Spleen (tissue), 7 donors: Measurements from ENCODE around the gene GRM8.

Experiments used
- POLR2A ChIP-seq, 3 donors: fragments of 450-650 bp; IDR thresholded peaks; one replicate each; pipeline ENCODE4 v1.5.1; 2017; ENCODE audit warnings: antibody characterized with exemption in 3 of 3, mild to moderate bottlenecking in 1 of 3
- POLR2AphosphoS5 ChIP-seq, 3 donors: sonication (generic); formaldehyde crosslinking; IDR thresholded peaks; one replicate each; pipeline ENCODE4 v1.5.1; 2017; ENCODE audit warnings: antibody characterized with exemption in 3 of 3
- TF ChIP-seq, protein P1 (sequence below), 11 experiments: fragments of 200-600 bp in 7 of 11; fragments of 450-650 bp in 4 of 11; sonication (generic) in 4 of 11; IDR thresholded peaks in 8 of 11; conservative IDR thresholded peaks in 3 of 11; 1 replicate in 7 of 11; 2 replicates in 4 of 11; pipeline versions ENCODE4 v1.4.0 to v1.8.0; 2016 to 2021; ENCODE audit warnings: antibody characterized with exemption in 11 of 11, inconsistent platforms in 4 of 11, mild to moderate bottlenecking in 1 of 11
- donor health status: DM: no; HTN: no; CAD: no; lungs with moderate emphysema.
- donor health status: DM: no; HTN: no; CAD: no.
- donor health status: DM: no; HTN: no; CAD: no.

- TF ChIP-seq POLR2A (IDR thresholded peaks at IDR 0.05) = no peak
- TF ChIP-seq, protein P1, sequence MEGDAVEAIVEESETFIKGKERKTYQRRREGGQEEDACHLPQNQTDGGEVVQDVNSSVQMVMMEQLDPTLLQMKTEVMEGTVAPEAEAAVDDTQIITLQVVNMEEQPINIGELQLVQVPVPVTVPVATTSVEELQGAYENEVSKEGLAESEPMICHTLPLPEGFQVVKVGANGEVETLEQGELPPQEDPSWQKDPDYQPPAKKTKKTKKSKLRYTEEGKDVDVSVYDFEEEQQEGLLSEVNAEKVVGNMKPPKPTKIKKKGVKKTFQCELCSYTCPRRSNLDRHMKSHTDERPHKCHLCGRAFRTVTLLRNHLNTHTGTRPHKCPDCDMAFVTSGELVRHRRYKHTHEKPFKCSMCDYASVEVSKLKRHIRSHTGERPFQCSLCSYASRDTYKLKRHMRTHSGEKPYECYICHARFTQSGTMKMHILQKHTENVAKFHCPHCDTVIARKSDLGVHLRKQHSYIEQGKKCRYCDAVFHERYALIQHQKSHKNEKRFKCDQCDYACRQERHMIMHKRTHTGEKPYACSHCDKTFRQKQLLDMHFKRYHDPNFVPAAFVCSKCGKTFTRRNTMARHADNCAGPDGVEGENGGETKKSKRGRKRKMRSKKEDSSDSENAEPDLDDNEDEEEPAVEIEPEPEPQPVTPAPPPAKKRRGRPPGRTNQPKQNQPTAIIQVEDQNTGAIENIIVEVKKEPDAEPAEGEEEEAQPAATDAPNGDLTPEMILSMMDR (IDR thresholded peaks at IDR 0.05 in 8 of 11, conservative IDR thresholded peaks at IDR 0.05 in 3 of 11) = no peak
- no peak for TF ChIP-seq POLR2AphosphoS5 (IDR thresholded peaks at IDR 0.05)
Measured at GRCh38 chr7:126818393-126819196, 434.1 kb downstream of the GRM8 start.
